ENCODE measurements around the gene GRK3. TPM values are rescaled to one million over a fixed set of nuclear protein-coding genes. Genes with fewer than 3 reads are reported as not detected.
"Not testable (repeated sequence)": the region's sequence is repeated elsewhere in the genome, so short reads cannot be mapped to it uniquely, and the experiment has no call there.

GRK3 gene
- total and polyA plus RNA-seq, 2 donors (not counting 3 experiments of a cell fraction or from before 2014, with no cell fraction given): 0.68 to 4.4 TPM

- BruUV-seq (replicated peaks); H3K79me2 ChIP-seq (ENCODE audit: control insufficient read depth, insufficient read depth, low read length); DNase-seq (ENCODE audit: low read depth, low spot score); H3K4me3 ChIP-seq (replicated peaks in 1 of 3; ENCODE audit: insufficient read depth in 1 of 3, low read depth in 1 of 3, low read length in 3 of 3); intact Hi-C loops (cut with micrococcal nuclease); H3K9ac ChIP-seq (replicated peaks; ENCODE audit: extremely low read depth, insufficient read depth, low read length); H3K9me3 ChIP-seq (replicated peaks; ENCODE audit: control insufficient read depth, insufficient read depth, low read length); H3K36me3 ChIP-seq (ENCODE audit: control insufficient read depth in 2 of 2, extremely low read depth in 1 of 2, insufficient read depth in 2 of 2, low read length in 2 of 2); H3K9me1 ChIP-seq (replicated peaks; ENCODE audit: control insufficient read depth, extremely low read depth, insufficient read depth, low read length); POLR2A ChIA-PET; H3K27ac ChIP-seq (ENCODE audit: insufficient read depth, low read depth, low read length); FAIRE-seq; H2AFZ ChIP-seq (ENCODE audit: low read depth, low read length); H4K20me1 ChIP-seq (replicated peaks; ENCODE audit: control insufficient read depth, extremely low read depth, insufficient read depth, low read length); H3K27me3 ChIP-seq (ENCODE audit: control insufficient read depth in 2 of 2, insufficient read depth in 2 of 2, low read length in 2 of 2); H3K4me2 ChIP-seq (ENCODE audit: insufficient read depth, low read length); dilution Hi-C loops (cut with MboI; ENCODE audit: extremely low pct_ligation_motif_present, low sequenced_read_pairs); H3K4me1 ChIP-seq (ENCODE audit: control insufficient read depth, extremely low read depth, insufficient read depth, low read length): not testable (repeated sequence)
- CTCF ChIA-PET: interaction anchor here (1.8 kb wide), 1 partner anchor 90 kb away, joined by 5 read pairs; no protein-coding TSS in a partner anchor
- TF ChIP-seq GATA2 (IDR thresholded peaks at IDR 0.05; ENCODE audit: insufficient read depth, insufficient read length, low read depth, low read length) (peak; percentile 46), JUN (IDR thresholded peaks at IDR 0.05; ENCODE audit: borderline replicate concordance, insufficient read depth, insufficient read length, low read depth) (peak; percentile 12)
Measured at GRCh38 chr22:25552405-25552804, 12.1 kb upstream of the GRK3 start.

GRCh38 chr22:25553131-25553530, 11.3 kb upstream of the GRK3 start:
- no peaks in the 10 kb centered on the region for H4K20me1 ChIP-seq (replicated peaks; ENCODE audit: control insufficient read depth, extremely low read depth, insufficient read depth, low read length)
- no peaks in the 10 kb centered on the region for H3K9me1 ChIP-seq (replicated peaks; ENCODE audit: control insufficient read depth, extremely low read depth, insufficient read depth, low read length)
- dilution Hi-C loops (cut with MboI; ENCODE audit: extremely low pct_ligation_motif_present, low sequenced_read_pairs): no loop called here
- no peak overlapping the region for H3K4me3 ChIP-seq (replicated peaks in 1 of 3; ENCODE audit: insufficient read depth in 1 of 3, low read depth in 1 of 3, low read length in 3 of 3)
- no peak overlapping the region for H3K9ac ChIP-seq (replicated peaks; ENCODE audit: extremely low read depth, insufficient read depth, low read length)
- BruUV-seq (replicated peaks): no TSS peak
- no peaks in the 10 kb centered on the region for H3K79me2 ChIP-seq (ENCODE audit: control insufficient read depth, insufficient read depth, low read length)
- H3K27ac ChIP-seq (ENCODE audit: insufficient read depth, low read depth, low read length): no peak overlapping the region
- H3K4me1 ChIP-seq (ENCODE audit: control insufficient read depth, extremely low read depth, insufficient read depth, low read length): no peaks in the 10 kb centered on the region
- no peaks in the 10 kb centered on the region for H3K9me3 ChIP-seq (replicated peaks; ENCODE audit: control insufficient read depth, insufficient read depth, low read length)
- H3K4me2 ChIP-seq (ENCODE audit: insufficient read depth, low read length): no peak overlapping the region
- peaks cover 2 to 3% of the 10 kb centered on the region in 2 experiments for H3K27me3 ChIP-seq (ENCODE audit: control insufficient read depth in 2 of 2, insufficient read depth in 2 of 2, low read length in 2 of 2)
- intact Hi-C loops (cut with micrococcal nuclease): no loop called here
- FAIRE-seq: no peak
- POLR2A ChIA-PET: no interaction called here
- no peak for TF ChIP-seq GATA2 (IDR thresholded peaks at IDR 0.05; ENCODE audit: insufficient read depth, insufficient read length, low read depth, low read length)
- TF ChIP-seq JUN (IDR thresholded peaks at IDR 0.05; ENCODE audit: borderline replicate concordance, insufficient read depth, insufficient read length, low read depth): no peak
- TF ChIP-seq CTCF (IDR thresholded peaks at IDR 0.05; ENCODE audit: extremely low read depth in 1 of 2, insufficient read depth in 1 of 2, low read depth in 1 of 2, low read length in 2 of 2): no peak
- TF ChIP-seq POLR2AphosphoS5 (IDR thresholded peaks at IDR 0.05; ENCODE audit: insufficient read depth, low read depth, low read length): no peak
- TF ChIP-seq MYC (IDR thresholded peaks at IDR 0.05; ENCODE audit: low read depth, low read length): no peak
- no peak for TF ChIP-seq EZH2 (IDR thresholded peaks at IDR 0.05; ENCODE audit: borderline replicate concordance, low read depth, low read length, severe bottlenecking)
- no peak for TF ChIP-seq POLR2A (IDR thresholded peaks at IDR 0.05; ENCODE audit: low read depth, low read length)
- TF ChIP-seq MAX (IDR thresholded peaks at IDR 0.05; ENCODE audit: insufficient read depth, insufficient read length): no peak
- no peak for TF ChIP-seq FOS (IDR thresholded peaks at IDR 0.05; ENCODE audit: borderline replicate concordance, insufficient read depth, low read length)
- no peak for DNase-seq (ENCODE audit: low read depth, low spot score)
- no peaks in the 10 kb centered on the region for H3K36me3 ChIP-seq (ENCODE audit: control insufficient read depth in 2 of 2, extremely low read depth in 1 of 2, insufficient read depth in 2 of 2, low read length in 2 of 2)
- CTCF ChIA-PET: interaction anchor here (1.8 kb wide), 1 partner anchor 90 kb away, joined by 5 read pairs; no protein-coding TSS in a partner anchor
- no peak overlapping the region for H2AFZ ChIP-seq (ENCODE audit: low read depth, low read length)
